Trophoblast cell (in vitro differentiated cells and primary cell): ENCODE data around the gene PLD2.
A peak's percentile ranks its signal among the peaks of the same experiment; 100 is the strongest.

Experiments
- DNase-seq, 2 donors: peaks; one replicate each; pipeline ENCODE4 v3.0.0-alpha.2; 2016
- H2AFZ ChIP-seq: 2 replicates; pipeline ENCODE4 v1.6.1; 2013; ENCODE audit warnings: low read length, moderate library complexity, mild to moderate bottlenecking; ENCODE audit not compliant: insufficient read depth, poor library complexity
- H2AK5ac ChIP-seq: 2 replicates; pipeline ENCODE4 v1.6.1; 2013; ENCODE audit warnings: mild to moderate bottlenecking, low read length
- H2BK120ac ChIP-seq: 2 replicates; pipeline ENCODE4 v1.6.1; 2013; ENCODE audit warnings: low read length, mild to moderate bottlenecking, moderate library complexity; ENCODE audit not compliant: insufficient read depth, poor library complexity
- H2BK12ac ChIP-seq: 2 replicates; pipeline ENCODE4 v1.6.1; 2013; ENCODE audit warnings: mild to moderate bottlenecking, low read length, moderate library complexity
- H2BK5ac ChIP-seq: 2 replicates; pipeline ENCODE4 v1.6.1; 2013; ENCODE audit warnings: low read length, low read depth, moderate library complexity, mild to moderate bottlenecking; ENCODE audit not compliant: poor library complexity
- H3K14ac ChIP-seq: 2 replicates; pipeline ENCODE4 v1.6.1; 2013; ENCODE audit warnings: mild to moderate bottlenecking, low read length
- H3K18ac ChIP-seq: 2 replicates; pipeline ENCODE4 v1.6.1; 2013; ENCODE audit warnings: mild to moderate bottlenecking, low read length
- H3K23ac ChIP-seq: 2 replicates; pipeline ENCODE4 v1.6.1; 2013; ENCODE audit warnings: low read length
- H3K27ac ChIP-seq: 2 replicates; pipeline ENCODE4 v1.5.1; 2013; ENCODE audit warnings: low read depth, mild to moderate bottlenecking, inconsistent platforms, low read length, moderate library complexity
- H3K27me3 ChIP-seq: 2 replicates; pipeline ENCODE4 v1.6.1; 2013; ENCODE audit warnings: inconsistent platforms, mild to moderate bottlenecking, low read length, moderate library complexity; ENCODE audit not compliant: insufficient read depth
- H3K36me3 ChIP-seq, 2 experiments: 1 replicate in 1 of 2; 2 replicates in 1 of 2; pipeline ENCODE4 v1.6.1; 2013; ENCODE audit warnings: low read length in 2 of 2, mild to moderate bottlenecking in 2 of 2, moderate library complexity in 1 of 2; ENCODE audit not compliant: insufficient read depth in 2 of 2, control insufficient read depth in 1 of 2
- H3K4ac ChIP-seq: 2 replicates; pipeline ENCODE4 v1.6.1; 2013; ENCODE audit warnings: low read depth, mild to moderate bottlenecking, low read length, moderate library complexity
- H3K4me1 ChIP-seq, 2 experiments: 1 replicate in 1 of 2; 2 replicates in 1 of 2; pipeline ENCODE4 v1.6.1; 2013; ENCODE audit warnings: low read length in 2 of 2, mild to moderate bottlenecking in 2 of 2, moderate library complexity in 1 of 2; ENCODE audit not compliant: insufficient read depth in 2 of 2, control insufficient read depth in 1 of 2
- H3K4me2 ChIP-seq: 2 replicates; pipeline ENCODE4 v1.6.1; 2013; ENCODE audit warnings: inconsistent platforms, mild to moderate bottlenecking, low read length, moderate library complexity
- H3K4me3 ChIP-seq: 2 replicates; pipeline ENCODE4 v1.5.1; 2013; ENCODE audit warnings: mild to moderate bottlenecking, low read depth, low read length, inconsistent platforms
- H3K79me1 ChIP-seq: one replicate; pipeline ENCODE4 v1.6.1; 2013; ENCODE audit warnings: low read length
- H3K79me2 ChIP-seq: 2 replicates; pipeline ENCODE4 v1.6.1; 2013; ENCODE audit warnings: low read length, mild to moderate bottlenecking; ENCODE audit not compliant: control insufficient read depth, insufficient read depth, poor library complexity
- H3K9ac ChIP-seq: 2 replicates; pipeline ENCODE4 v1.6.1; 2013; ENCODE audit warnings: mild to moderate bottlenecking, low read length
- H3K9me3 ChIP-seq: 2 replicates; pipeline ENCODE4 v1.6.1; 2013; ENCODE audit warnings: low read depth, mild to moderate bottlenecking, control low read depth, inconsistent platforms, low read length; ENCODE audit not compliant: insufficient read depth
- H4K12ac ChIP-seq: 2 replicates; pipeline ENCODE4 v1.6.1; 2013; ENCODE audit warnings: low read depth, mild to moderate bottlenecking, low read length, moderate library complexity
- H4K8ac ChIP-seq: 2 replicates; pipeline ENCODE4 v1.6.1; 2013; ENCODE audit warnings: low read depth, mild to moderate bottlenecking, low read length, moderate library complexity
- H4K91ac ChIP-seq: one replicate; pipeline ENCODE4 v1.6.1; 2013; ENCODE audit warnings: low read depth, mild to moderate bottlenecking, low read length, moderate library complexity
- WGBS: extraction: QIAGEN DNeasy Blood & Tissue Kit; methylation state at CpG from one replicate; pipeline ENCODE4 v1.1.7; 2013; ENCODE audit warnings: missing lambda C conversion rate; ENCODE audit not compliant: insufficient read length, insufficient coverage; ENCODE audit errors: extremely low coverage; 5-methylcytosine and 5-hydroxymethylcytosine counted together

The PLD2 gene

DNA sequence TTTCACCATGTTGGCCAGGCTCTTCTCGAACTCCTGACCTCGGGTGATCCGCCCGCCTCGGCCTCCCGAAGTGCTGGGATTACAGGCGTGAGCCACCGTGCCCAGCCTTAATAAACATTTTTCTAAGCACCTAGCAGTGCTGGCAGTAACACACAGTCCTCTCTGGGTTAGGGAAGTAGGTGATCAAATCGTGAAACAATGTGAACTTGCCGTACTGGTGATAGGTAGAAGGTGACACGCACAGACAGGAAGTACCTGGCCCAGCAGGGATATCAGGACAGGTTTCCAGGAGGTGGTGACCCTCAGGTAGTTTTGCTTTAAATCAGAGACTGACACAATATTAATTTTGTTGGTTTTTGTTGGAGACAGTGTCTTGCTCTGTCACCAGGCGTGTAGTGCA is 4.5 kb downstream of the PLD2 start:
- no peak overlapping the region for H3K4me3 ChIP-seq
- no peak overlapping the region for H2BK120ac ChIP-seq
- H2AK5ac ChIP-seq: no peak overlapping the region
- H3K18ac ChIP-seq: no peak overlapping the region
- peaks cover 26 to 29% of the 10 kb centered on the region in 2 experiments for H3K4me1 ChIP-seq
- H3K4ac ChIP-seq: no peak overlapping the region
- H2BK12ac ChIP-seq: no peak overlapping the region
- DNase-seq: peak; percentile 79 to 88
- no peak overlapping the region for H4K8ac ChIP-seq
- H3K27ac ChIP-seq: no peak overlapping the region
- no peaks in the 10 kb centered on the region for H3K27me3 ChIP-seq
- no peak overlapping the region for H3K4me2 ChIP-seq
- H4K12ac ChIP-seq: no peak overlapping the region
- peaks cover 10% of the 10 kb centered on the region for H3K79me1 ChIP-seq
- H3K23ac ChIP-seq: no peak overlapping the region
- no peak overlapping the region for H4K91ac ChIP-seq
- no peak overlapping the region for H3K9ac ChIP-seq
- no peak overlapping the region for H2AFZ ChIP-seq
- H3K79me2 ChIP-seq: peaks cover 6% of the 10 kb centered on the region
- H3K36me3 ChIP-seq: peaks cover 41 to 44% of the 10 kb centered on the region in 2 experiments
- peaks cover 2% of the 10 kb centered on the region for H3K9me3 ChIP-seq
- WGBS: no CpG with 5 or more reads among the region's 12 CpGs
- H3K14ac ChIP-seq: no peak overlapping the region
- H2BK5ac ChIP-seq: no peak overlapping the region

GRCh38 chr17:4812690-4813089 is 5.7 kb downstream of the PLD2 start:
- no peak overlapping the region for H3K18ac ChIP-seq
- H3K4me2 ChIP-seq: no peak overlapping the region
- no peak overlapping the region for H2BK5ac ChIP-seq
- no peak overlapping the region for H3K4ac ChIP-seq
- DNase-seq: no peak
- no peak overlapping the region for H3K14ac ChIP-seq
- peaks cover 5% of the 10 kb centered on the region for H3K9me3 ChIP-seq
- no peak overlapping the region for H4K12ac ChIP-seq
- H4K8ac ChIP-seq: no peak overlapping the region
- H3K36me3 ChIP-seq: peaks cover 50 to 52% of the 10 kb centered on the region in 2 experiments
- peaks cover under 1% of the 10 kb centered on the region for H3K79me2 ChIP-seq
- no peak overlapping the region for H4K91ac ChIP-seq
- H2BK12ac ChIP-seq: no peak overlapping the region
- no CpG with 5 or more reads among the region's 7 CpGs for WGBS
- H3K9ac ChIP-seq: no peak overlapping the region
- H2AK5ac ChIP-seq: no peak overlapping the region
- H3K4me1 ChIP-seq: peaks cover 24 to 28% of the 10 kb centered on the region in 2 experiments
- no peak overlapping the region for H2AFZ ChIP-seq
- H3K79me1 ChIP-seq: peaks cover 2% of the 10 kb centered on the region
- no peak overlapping the region for H3K4me3 ChIP-seq
- H3K27ac ChIP-seq: no peak overlapping the region
- H3K23ac ChIP-seq: no peak overlapping the region
- H3K27me3 ChIP-seq: no peaks in the 10 kb centered on the region
- H2BK120ac ChIP-seq: no peak overlapping the region

DNA sequence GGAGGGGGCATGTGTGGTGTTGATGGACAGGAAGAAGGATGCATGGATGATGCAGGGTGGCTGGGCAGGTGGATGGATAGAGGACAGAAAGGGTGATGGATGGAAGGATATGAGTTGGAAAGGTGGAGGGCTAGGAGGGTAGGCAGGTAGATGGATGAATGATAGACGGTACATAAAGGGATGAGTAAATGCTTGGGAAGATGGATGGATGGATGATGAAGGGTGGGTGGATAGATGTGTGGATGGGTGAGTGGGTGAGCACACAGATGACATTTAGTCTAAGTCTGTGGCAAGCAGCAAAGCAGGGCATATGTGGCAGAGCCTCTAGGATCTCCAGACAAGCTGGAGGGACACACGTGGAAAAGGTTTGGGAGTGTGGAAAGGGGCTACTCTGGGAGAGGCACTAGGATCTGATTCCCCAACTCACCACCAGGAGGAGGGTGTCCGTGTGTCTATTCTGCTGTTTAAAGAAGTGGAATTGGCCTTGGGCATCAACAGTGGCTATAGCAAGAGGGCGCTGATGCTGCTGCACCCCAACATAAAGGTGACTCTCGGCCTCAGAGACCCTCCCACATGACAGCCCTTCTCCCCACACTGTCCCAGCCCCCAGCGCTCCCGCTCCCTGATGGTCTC is 8.2 kb downstream of the PLD2 start:
- Histone ChIP-seq H3K23ac (no peak overlapping the region), H3K18ac (no peak overlapping the region), H2BK12ac (no peak overlapping the region), H2AK5ac (no peak overlapping the region), H3K27ac (no peak overlapping the region), H2AFZ (no peak overlapping the region), H3K9ac (no peak overlapping the region), H4K91ac (no peak overlapping the region), H3K36me3 (peaks cover 53 to 61% of the 10 kb centered on the region in 2 experiments), H3K27me3 (no peaks in the 10 kb centered on the region), H3K4ac (no peak overlapping the region), H4K12ac (no peak overlapping the region), H4K8ac (no peak overlapping the region), H2BK120ac (no peak overlapping the region), H3K9me3 (peaks cover 7% of the 10 kb centered on the region), H2BK5ac (no peak overlapping the region), H3K14ac (no peak overlapping the region), H3K4me2 (no peak overlapping the region), H3K79me1 (no peaks in the 10 kb centered on the region), H3K4me3 (no peak overlapping the region), H3K79me2 (no peaks in the 10 kb centered on the region), H3K4me1 (peaks cover 9 to 14% of the 10 kb centered on the region in 2 experiments)
- 100% methylated on average over 1 of the region's 7 CpGs for WGBS
- DNase-seq: no peak

DNA sequence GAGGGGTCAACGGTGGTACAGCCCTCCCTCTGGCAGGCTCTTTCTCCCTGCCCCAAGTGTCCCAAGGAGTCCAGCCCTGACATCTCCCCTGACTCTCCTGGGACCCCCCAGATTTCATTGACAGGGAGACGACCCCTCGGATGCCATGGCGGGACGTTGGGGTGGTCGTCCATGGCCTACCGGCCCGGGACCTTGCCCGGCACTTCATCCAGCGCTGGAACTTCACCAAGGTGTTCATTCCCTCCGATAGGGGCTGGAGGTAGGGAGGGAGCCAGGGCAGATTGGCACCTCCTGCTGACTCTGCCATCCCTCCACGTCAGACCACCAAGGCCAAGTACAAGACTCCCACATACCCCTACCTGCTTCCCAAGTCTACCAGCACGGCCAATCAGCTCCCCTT is 9.9 kb downstream of the PLD2 start:
- H4K12ac ChIP-seq: no peak overlapping the region
- H3K36me3 ChIP-seq: peaks cover 52 to 56% of the 10 kb centered on the region in 2 experiments
- no peaks in the 10 kb centered on the region for H3K27me3 ChIP-seq
- no peak overlapping the region for H2BK120ac ChIP-seq
- H3K27ac ChIP-seq: no peak overlapping the region
- peaks cover 0 to 8% of the 10 kb centered on the region in 2 experiments for H3K4me1 ChIP-seq
- H3K23ac ChIP-seq: no peak overlapping the region
- no peak overlapping the region for H3K4me3 ChIP-seq
- no peak overlapping the region for H3K14ac ChIP-seq
- no peak overlapping the region for H2AFZ ChIP-seq
- no peak overlapping the region for H3K18ac ChIP-seq
- H2BK5ac ChIP-seq: no peak overlapping the region
- no peak overlapping the region for H4K91ac ChIP-seq
- no peak overlapping the region for H2AK5ac ChIP-seq
- no peaks in the 10 kb centered on the region for H3K79me1 ChIP-seq
- no peak for DNase-seq
- peaks cover 5% of the 10 kb centered on the region for H3K9me3 ChIP-seq
- H3K9ac ChIP-seq: no peak overlapping the region
- no peak overlapping the region for H3K4me2 ChIP-seq
- WGBS: no CpG with 5 or more reads among the region's 13 CpGs
- H3K4ac ChIP-seq: no peak overlapping the region
- no peaks in the 10 kb centered on the region for H3K79me2 ChIP-seq
- H2BK12ac ChIP-seq: no peak overlapping the region
- no peak overlapping the region for H4K8ac ChIP-seq
